NCI-H1417 (cell line): Measurements from ENCODE around the gene FLNA.
"Not testable (repeated sequence)": the region's sequence is repeated elsewhere in the genome, so short reads cannot be mapped to it uniquely, and the experiment has no call there.

Experiments
- DNase-seq, 3 experiments: peaks; one replicate each; lab custom pipeline; 2025; lab: John Stamatoyannopoulos, UW

FLNA gene

GRCh38 chrX:154360155-154360713 is 14.2 kb downstream of the FLNA start:
- no peak for DNase-seq

- DNase-seq: no peak
These were observed 14.9 kb downstream of the FLNA start for GRCh38 chrX:154359362-154360154.

GRCh38 chrX:154358829-154359228 is 15.6 kb downstream of the FLNA start:
- DNase-seq: no peak

- DNase-seq: no peak
These were observed 16.4 kb downstream of the FLNA start for GRCh38 chrX:154358011-154358410.

- DNase-seq: no peak
These were observed 17.2 kb downstream of the FLNA start for GRCh38 chrX:154357205-154357604.

- no peak for DNase-seq
These were observed 17.8 kb downstream of the FLNA start for GRCh38 chrX:154356596-154356995.

GRCh38 chrX:154355776-154356140 is 18.7 kb downstream of the FLNA start:
- DNase-seq: no peak

- DNase-seq: peak in 1 of 3 experiments; percentile 22
These were observed 19.2 kb downstream of the FLNA start for GRCh38 chrX:154355094-154355775.

GRCh38 chrX:154354516-154354915 is 19.9 kb downstream of the FLNA start:
- no peak for DNase-seq

GRCh38 chrX:154354013-154354412 is 20.4 kb downstream of the FLNA start:
- no peak for DNase-seq

- no peak for DNase-seq
These were observed 21.1 kb downstream of the FLNA start for GRCh38 chrX:154353172-154353843.

- DNase-seq: no peak
These were observed 22.0 kb downstream of the FLNA start for GRCh38 chrX:154352466-154352865.

GRCh38 chrX:154352012-154352401 is 22.4 kb downstream of the FLNA start:
- no peak for DNase-seq

GRCh38 chrX:154351183-154352011 is 23.0 kb downstream of the FLNA start:
- no peak for DNase-seq

GRCh38 chrX:154350429-154351182 is 23.8 kb downstream of the FLNA start:
- no peak for DNase-seq

GRCh38 chrX:154349979-154350378 is 24.5 kb downstream of the FLNA start:
- no peak for DNase-seq

GRCh38 chrX:154349359-154349935 is 25.0 kb downstream of the FLNA start:
- DNase-seq: no peak

- no peak for DNase-seq
These were observed 25.6 kb downstream of the FLNA start for GRCh38 chrX:154348646-154349358.

- DNase-seq: no peak
These were observed 26.3 kb downstream of the FLNA start for GRCh38 chrX:154348114-154348531.

- DNase-seq: not testable (repeated sequence)
These were observed 30.8 kb downstream of the FLNA start for GRCh38 chrX:154343620-154344019.
